ENCODE measurements around the gene DLG2. TPM values are rescaled to one million over a fixed set of nuclear protein-coding genes. Genes with fewer than 3 reads are reported as not detected.

DLG2 gene
- total RNA-seq, 1 experiment from 2014 or later, result 2.7 TPM

- H3K27me3 ChIP-seq (ENCODE audit: low read length), result peaks cover 3% of the 10 kb centered on the region; the same call in 1 of the 2 replicates
- no peaks in the 10 kb centered on the region for H3K79me2 ChIP-seq (ENCODE audit: low read length)
- no peak overlapping the region for H3K27ac ChIP-seq (ENCODE audit: low read length)
- no peaks in the 10 kb centered on the region for H3K36me3 ChIP-seq (ENCODE audit: insufficient read depth, low read length)
- no peaks in the 10 kb centered on the region for H3K9me3 ChIP-seq (ENCODE audit: low read length)
- H3K9me2 ChIP-seq (replicated peaks; ENCODE audit: insufficient read depth, low read length), result no peaks in the 10 kb centered on the region
- peak; percentile 49 for DNase-seq
- H3K4me3 ChIP-seq (ENCODE audit: low read length), result no peak overlapping the region
- no peak overlapping the region for H2AFZ ChIP-seq (ENCODE audit: low read length)
- no peak overlapping the region for H3K9ac ChIP-seq (ENCODE audit: low read length)
- no peak overlapping the region for H3K4me2 ChIP-seq (ENCODE audit: low read depth, low read length, poor library complexity, severe bottlenecking)
- no peaks in the 10 kb centered on the region for H3K4me1 ChIP-seq (ENCODE audit: low read length)
- H4K20me1 ChIP-seq (ENCODE audit: insufficient read depth, low read depth, low read length), result no peaks in the 10 kb centered on the region
These were observed 162.9 kb downstream of the DLG2 start for GRCh38 chr11:85464283-85464682.

GRCh38 chr11:85459304-85459703, 167.8 kb downstream of the DLG2 start:
- Histone ChIP-seq H3K27ac (ENCODE audit: low read length) (no peak overlapping the region), H3K79me2 (ENCODE audit: low read length) (no peaks in the 10 kb centered on the region), H2AFZ (ENCODE audit: low read length) (no peak overlapping the region), H3K9me3 (ENCODE audit: low read length) (no peaks in the 10 kb centered on the region), H3K4me3 (ENCODE audit: low read length) (no peak overlapping the region), H3K36me3 (ENCODE audit: insufficient read depth, low read length) (no peaks in the 10 kb centered on the region), H3K9ac (ENCODE audit: low read length) (no peak overlapping the region), H4K20me1 (ENCODE audit: insufficient read depth, low read depth, low read length) (no peaks in the 10 kb centered on the region), H3K27me3 (ENCODE audit: low read length) (0 out of 2 replicates have a peak, but pooled peaks cover 3% of the 10 kb centered on the region), H3K9me2 (replicated peaks; ENCODE audit: insufficient read depth, low read length) (no peaks in the 10 kb centered on the region), H3K4me2 (ENCODE audit: low read depth, low read length, poor library complexity, severe bottlenecking) (no peak overlapping the region), H3K4me1 (ENCODE audit: low read length) (no peaks in the 10 kb centered on the region)
- DNase-seq, result no peak

DNA sequence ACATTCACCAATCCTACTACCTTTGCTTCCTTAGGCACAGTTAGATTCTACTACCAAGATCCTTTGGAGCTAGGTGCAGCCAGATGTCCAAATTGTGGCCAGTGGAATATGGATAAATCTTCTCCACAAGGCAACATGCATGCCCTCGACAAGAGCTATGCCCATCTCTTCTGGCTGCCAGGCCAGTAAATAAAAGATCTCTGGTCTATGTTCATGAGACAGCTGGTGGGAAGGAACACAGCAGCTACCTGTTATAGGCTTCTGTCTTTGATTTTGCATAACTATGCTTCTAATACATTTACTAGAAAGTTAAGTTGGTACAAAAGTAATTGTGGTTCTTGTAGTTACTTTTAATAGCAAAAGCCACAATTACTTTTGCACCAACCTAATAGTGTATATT, 182.7 kb downstream of the DLG2 start:
- Histone ChIP-seq H3K4me2 (ENCODE audit: low read depth, low read length, poor library complexity, severe bottlenecking) (no peak overlapping the region), H3K27me3 (ENCODE audit: low read length) (no peaks in the 10 kb centered on the region), H3K4me1 (ENCODE audit: low read length) (no peaks in the 10 kb centered on the region), H3K9me2 (replicated peaks; ENCODE audit: insufficient read depth, low read length) (no peaks in the 10 kb centered on the region; the same call in 1 of the 2 replicates), H2AFZ (ENCODE audit: low read length) (no peak overlapping the region), H4K20me1 (ENCODE audit: insufficient read depth, low read depth, low read length) (no peaks in the 10 kb centered on the region), H3K9ac (ENCODE audit: low read length) (no peak overlapping the region), H3K4me3 (ENCODE audit: low read length) (no peak overlapping the region), H3K79me2 (ENCODE audit: low read length) (no peaks in the 10 kb centered on the region), H3K9me3 (ENCODE audit: low read length) (no peaks in the 10 kb centered on the region), H3K27ac (ENCODE audit: low read length) (no peak overlapping the region), H3K36me3 (ENCODE audit: insufficient read depth, low read length) (no peaks in the 10 kb centered on the region)
- DNase-seq, result no peak

- Histone ChIP-seq H3K27ac (ENCODE audit: low read length) (no peak overlapping the region), H3K9me3 (ENCODE audit: low read length) (no peaks in the 10 kb centered on the region), H3K27me3 (ENCODE audit: low read length) (no peaks in the 10 kb centered on the region), H3K36me3 (ENCODE audit: insufficient read depth, low read length) (no peaks in the 10 kb centered on the region), H2AFZ (ENCODE audit: low read length) (no peak overlapping the region), H3K9ac (ENCODE audit: low read length) (no peak overlapping the region), H4K20me1 (ENCODE audit: insufficient read depth, low read depth, low read length) (no peaks in the 10 kb centered on the region), H3K4me3 (ENCODE audit: low read length) (no peak overlapping the region), H3K4me2 (ENCODE audit: low read depth, low read length, poor library complexity, severe bottlenecking) (no peak overlapping the region), H3K9me2 (replicated peaks; ENCODE audit: insufficient read depth, low read length) (no peaks in the 10 kb centered on the region; the same call in 1 of the 2 replicates), H3K4me1 (ENCODE audit: low read length) (no peaks in the 10 kb centered on the region), H3K79me2 (ENCODE audit: low read length) (no peaks in the 10 kb centered on the region)
- no peak for DNase-seq
These were observed 186.9 kb downstream of the DLG2 start for GRCh38 chr11:85440273-85440672.

DNA sequence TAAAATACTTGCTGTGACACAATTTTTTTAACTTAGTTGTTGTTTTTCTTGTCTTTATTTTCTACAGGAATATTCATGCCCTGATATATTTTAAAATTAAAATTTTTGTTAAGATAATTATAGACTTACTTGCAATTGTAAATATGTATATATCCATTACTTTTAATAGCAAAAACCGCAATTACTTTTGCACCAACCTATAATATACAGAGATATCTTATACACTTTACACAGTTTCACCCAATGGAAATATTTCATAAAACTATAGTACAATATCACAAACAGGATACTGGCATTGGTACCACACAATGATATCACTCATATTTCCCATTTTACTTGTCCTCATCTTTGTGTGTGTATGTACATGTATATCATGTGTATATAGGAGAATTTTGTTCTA, 188.8 kb downstream of the DLG2 start:
- Histone ChIP-seq H3K27ac (ENCODE audit: low read length) (no peak overlapping the region), H3K36me3 (ENCODE audit: insufficient read depth, low read length) (no peaks in the 10 kb centered on the region), H4K20me1 (ENCODE audit: insufficient read depth, low read depth, low read length) (no peaks in the 10 kb centered on the region), H3K4me1 (ENCODE audit: low read length) (no peaks in the 10 kb centered on the region), H3K79me2 (ENCODE audit: low read length) (no peaks in the 10 kb centered on the region), H3K4me3 (ENCODE audit: low read length) (no peak overlapping the region), H3K4me2 (ENCODE audit: low read depth, low read length, poor library complexity, severe bottlenecking) (no peak overlapping the region), H3K27me3 (ENCODE audit: low read length) (no peaks in the 10 kb centered on the region), H3K9me2 (replicated peaks; ENCODE audit: insufficient read depth, low read length) (no peaks in the 10 kb centered on the region; the same call in 1 of the 2 replicates), H3K9me3 (ENCODE audit: low read length) (no peaks in the 10 kb centered on the region), H2AFZ (ENCODE audit: low read length) (no peak overlapping the region), H3K9ac (ENCODE audit: low read length) (no peak overlapping the region)
- no peak for DNase-seq

GRCh38 chr11:85431319-85431718, 195.8 kb downstream of the DLG2 start:
- no peak overlapping the region for H3K4me2 ChIP-seq (ENCODE audit: low read depth, low read length, poor library complexity, severe bottlenecking)
- no peak overlapping the region for H2AFZ ChIP-seq (ENCODE audit: low read length)
- H3K36me3 ChIP-seq (ENCODE audit: insufficient read depth, low read length), result no peaks in the 10 kb centered on the region
- H3K79me2 ChIP-seq (ENCODE audit: low read length), result no peaks in the 10 kb centered on the region
- no peaks in the 10 kb centered on the region for H3K9me3 ChIP-seq (ENCODE audit: low read length)
- no peaks in the 10 kb centered on the region for H3K9me2 ChIP-seq (replicated peaks; ENCODE audit: insufficient read depth, low read length)
- H3K27ac ChIP-seq (ENCODE audit: low read length), result no peak overlapping the region
- no peak overlapping the region for H3K4me3 ChIP-seq (ENCODE audit: low read length)
- DNase-seq, result no peak
- H3K4me1 ChIP-seq (ENCODE audit: low read length), result no peaks in the 10 kb centered on the region
- H3K9ac ChIP-seq (ENCODE audit: low read length), result no peak overlapping the region
- H3K27me3 ChIP-seq (ENCODE audit: low read length), result no peaks in the 10 kb centered on the region
- no peaks in the 10 kb centered on the region for H4K20me1 ChIP-seq (ENCODE audit: insufficient read depth, low read depth, low read length)

DNA sequence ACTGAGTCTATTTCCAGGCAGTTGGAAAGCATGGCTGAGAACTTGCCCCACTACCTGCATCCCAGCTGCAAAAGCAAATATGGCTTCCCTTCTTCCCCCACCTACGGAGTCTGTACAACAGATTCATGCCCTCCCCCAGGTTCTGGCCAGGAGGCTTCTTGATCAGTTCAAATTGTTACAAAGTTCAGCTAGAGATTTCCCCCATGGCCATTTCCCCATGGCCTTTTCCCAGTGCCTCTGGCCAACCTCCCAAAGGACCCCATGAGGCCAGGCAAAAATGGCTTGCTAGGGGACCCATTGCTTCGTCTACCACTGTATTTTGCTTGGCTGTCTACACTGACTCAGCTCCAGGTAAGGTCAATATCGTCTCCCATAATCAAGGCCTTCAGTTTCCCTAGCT, 203.3 kb downstream of the DLG2 start:
- H3K9me2 ChIP-seq (replicated peaks; ENCODE audit: insufficient read depth, low read length), result no peaks in the 10 kb centered on the region
- H3K4me3 ChIP-seq (ENCODE audit: low read length), result no peak overlapping the region
- no peaks in the 10 kb centered on the region for H4K20me1 ChIP-seq (ENCODE audit: insufficient read depth, low read depth, low read length)
- no peak overlapping the region for H3K9ac ChIP-seq (ENCODE audit: low read length)
- no peak overlapping the region for H3K4me2 ChIP-seq (ENCODE audit: low read depth, low read length, poor library complexity, severe bottlenecking)
- H3K4me1 ChIP-seq (ENCODE audit: low read length), result no peaks in the 10 kb centered on the region
- H3K27ac ChIP-seq (ENCODE audit: low read length), result no peak overlapping the region
- H3K9me3 ChIP-seq (ENCODE audit: low read length), result no peaks in the 10 kb centered on the region
- H3K27me3 ChIP-seq (ENCODE audit: low read length), result no peaks in the 10 kb centered on the region
- no peaks in the 10 kb centered on the region for H3K36me3 ChIP-seq (ENCODE audit: insufficient read depth, low read length)
- no peak overlapping the region for H2AFZ ChIP-seq (ENCODE audit: low read length)
- no peaks in the 10 kb centered on the region for H3K79me2 ChIP-seq (ENCODE audit: low read length)
- DNase-seq, result no peak

GRCh38 chr11:85423316-85423715, 203.8 kb downstream of the DLG2 start:
- no peak overlapping the region for H3K4me3 ChIP-seq (ENCODE audit: low read length)
- no peaks in the 10 kb centered on the region for H3K4me1 ChIP-seq (ENCODE audit: low read length)
- no peaks in the 10 kb centered on the region for H3K9me2 ChIP-seq (replicated peaks; ENCODE audit: insufficient read depth, low read length)
- H3K36me3 ChIP-seq (ENCODE audit: insufficient read depth, low read length), result no peaks in the 10 kb centered on the region
- no peak overlapping the region for H3K9ac ChIP-seq (ENCODE audit: low read length)
- H2AFZ ChIP-seq (ENCODE audit: low read length), result no peak overlapping the region
- H3K4me2 ChIP-seq (ENCODE audit: low read depth, low read length, poor library complexity, severe bottlenecking), result no peak overlapping the region
- no peaks in the 10 kb centered on the region for H3K27me3 ChIP-seq (ENCODE audit: low read length)
- no peaks in the 10 kb centered on the region for H3K9me3 ChIP-seq (ENCODE audit: low read length)
- H4K20me1 ChIP-seq (ENCODE audit: insufficient read depth, low read depth, low read length), result no peaks in the 10 kb centered on the region
- H3K27ac ChIP-seq (ENCODE audit: low read length), result no peak overlapping the region
- no peaks in the 10 kb centered on the region for H3K79me2 ChIP-seq (ENCODE audit: low read length)
- DNase-seq, result no peak

DNA sequence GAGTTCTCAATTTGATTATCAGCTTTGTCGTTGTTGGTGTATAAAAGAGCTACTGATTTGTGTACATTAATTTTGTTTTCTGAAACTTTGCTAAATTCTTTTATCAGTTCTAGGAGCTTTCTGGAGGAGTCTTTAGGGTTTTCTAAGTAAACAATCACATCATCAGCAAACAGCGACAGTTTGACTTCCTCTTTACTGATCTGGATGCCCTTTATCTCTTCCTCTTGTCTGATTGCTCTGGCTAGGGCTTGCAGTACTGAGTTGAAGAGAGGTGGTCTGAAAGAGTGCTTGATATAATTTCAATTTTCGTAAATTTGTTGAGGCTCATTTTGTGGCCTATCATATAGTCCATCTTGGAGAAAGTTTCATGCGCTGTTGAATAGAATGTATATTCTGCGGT, 213.0 kb downstream of the DLG2 start:
- H2AFZ ChIP-seq (ENCODE audit: low read length), result no peak overlapping the region
- H3K27me3 ChIP-seq (ENCODE audit: low read length), result no peaks in the 10 kb centered on the region
- H3K9me3 ChIP-seq (ENCODE audit: low read length), result no peaks in the 10 kb centered on the region
- H3K4me2 ChIP-seq (ENCODE audit: low read depth, low read length, poor library complexity, severe bottlenecking), result no peak overlapping the region
- no peak overlapping the region for H3K27ac ChIP-seq (ENCODE audit: low read length)
- no peaks in the 10 kb centered on the region for H4K20me1 ChIP-seq (ENCODE audit: insufficient read depth, low read depth, low read length)
- H3K36me3 ChIP-seq (ENCODE audit: insufficient read depth, low read length), result no peaks in the 10 kb centered on the region
- no peaks in the 10 kb centered on the region for H3K4me1 ChIP-seq (ENCODE audit: low read length)
- 0 out of 2 replicates have a peak, but pooled peaks cover 3% of the 10 kb centered on the region for H3K9me2 ChIP-seq (replicated peaks; ENCODE audit: insufficient read depth, low read length)
- DNase-seq, result no peak
- no peak overlapping the region for H3K4me3 ChIP-seq (ENCODE audit: low read length)
- H3K9ac ChIP-seq (ENCODE audit: low read length), result no peak overlapping the region
- H3K79me2 ChIP-seq (ENCODE audit: low read length), result no peaks in the 10 kb centered on the region

Data from Karpas-422 (cell line).